GM12878 (cell line): ENCODE results near the gene MPPED1. TPM values are rescaled to one million over a fixed set of nuclear protein-coding genes. Genes with fewer than 3 reads are reported as not detected.

ENCODE experiments used
- ATAC-seq: fragments of 200-7000 bp; cut with Tn5 transposase; 3 replicates; pipeline ENCODE4 v1.9.1; 2020; ENCODE audit warnings: mild to moderate bottlenecking, moderate library complexity
- BruUV-seq: library from RNA; stranded (reverse); fragments of 400-500 nt; replicated peaks from 2 replicates; lab custom pipeline; 2021; lab: Mats Ljungman, UMichigan
- CTCF ChIA-PET: fragments of 300-600 bp; sonication (Branson Sonifier 250); formaldehyde crosslinking; extraction: SDS; loops from one replicate; lab custom pipeline; 2021; ENCODE audit warnings: inconsistent platforms; lab: Yijun Ruan, JAX
- POLR2A ChIA-PET: fragments of 350-600 bp; formaldehyde crosslinking; extraction: SDS; loops from one replicate; lab custom pipeline; 2021; ENCODE audit warnings: inconsistent platforms; lab: Charles Lee
- RAD21 ChIA-PET: fragments of 300-600 bp; sonication (Branson Sonifier 250); formaldehyde crosslinking; loops from one replicate; lab custom pipeline; 2023; ENCODE audit warnings: antibody characterized with exemption; ENCODE audit not compliant: unreplicated experiment; lab: Charles Lee
- SMC1A ChIA-PET: fragments of 300-600 bp; sonication (Branson Sonifier 250); formaldehyde crosslinking; loops from one replicate; lab custom pipeline; 2023; ENCODE audit not compliant: unreplicated experiment, uncharacterized antibody; lab: Charles Lee
- DNase-seq: peaks from one replicate; pipeline ENCODE4 v3.0.0-alpha.2; 2011; ENCODE audit warnings: low read depth, low spot score
- FAIRE-seq: peaks from 3 replicates; lab custom pipeline; 2011; peaks lifted over from hg19 to GRCh38; lab: Jason Lieb, UNC
- H2AFZ ChIP-seq: 2 replicates; pipeline ENCODE4 v1.6.0; 2011; ENCODE audit warnings: low read depth, low read length, control low read depth; ENCODE audit not compliant: control insufficient read depth
- H3K27ac ChIP-seq: 2 replicates; pipeline ENCODE4 v1.5.1; 2011; ENCODE audit warnings: control low read depth; ENCODE audit not compliant: control insufficient read depth, insufficient read depth
- H3K27me3 ChIP-seq, 2 experiments: replicated peaks in 1 of 2; 2 replicates each; pipeline versions ENCODE4 v1.6.0 to v1.6.1; 2011; ENCODE audit warnings: low read length in 1 of 2; ENCODE audit not compliant: control insufficient read depth in 2 of 2, insufficient read depth in 2 of 2
- H3K36me3 ChIP-seq, 2 experiments: 2 replicates each; pipeline ENCODE4 v1.5.1; 2011; ENCODE audit warnings: low read length in 1 of 2; ENCODE audit not compliant: control insufficient read depth in 2 of 2, insufficient read depth in 2 of 2
- H3K4me1 ChIP-seq: 2 replicates; pipeline ENCODE4 v1.6.1; 2011; ENCODE audit warnings: mild to moderate bottlenecking, low read length, moderate library complexity, mixed read lengths; ENCODE audit not compliant: control insufficient read depth, insufficient read depth
- H3K4me2 ChIP-seq: 2 replicates; pipeline ENCODE4 v1.6.0; 2011; ENCODE audit warnings: control low read depth; ENCODE audit not compliant: control insufficient read depth, insufficient read depth
- H3K4me3 ChIP-seq: fragments of 200-600 bp; sonication (generic); 2 replicates; pipeline ENCODE4 v1.5.1; 2016
- H3K79me2 ChIP-seq: 2 replicates; pipeline ENCODE4 v1.6.0; 2011; ENCODE audit warnings: low read length; ENCODE audit not compliant: control insufficient read depth, insufficient read depth
- H3K9ac ChIP-seq: 2 replicates; pipeline ENCODE4 v1.8.0; 2011; ENCODE audit warnings: low read length, control low read depth, mixed read lengths; ENCODE audit not compliant: control insufficient read depth, insufficient read depth
- H3K9me3 ChIP-seq: replicated peaks from 3 replicates; pipeline ENCODE4 v1.5.1; 2011; ENCODE audit warnings: mild to moderate bottlenecking, low read length; ENCODE audit not compliant: control insufficient read depth, insufficient read depth
- H4K20me1 ChIP-seq: 2 replicates; pipeline ENCODE4 v1.6.0; 2011; ENCODE audit not compliant: control insufficient read depth, insufficient read depth
- ATF7 ChIP-seq: fragments of 450-650 bp; IDR thresholded peaks from 2 replicates; pipeline ENCODE4 v1.6.1; 2016; ENCODE audit warnings: low read depth, mild to moderate bottlenecking
- CHD2 ChIP-seq: IDR thresholded peaks from 2 replicates; pipeline ENCODE4 v1.6.1; 2011; ENCODE audit warnings: low read depth, low read length, improper control_type of control experiment, borderline replicate concordance
- CREB1 ChIP-seq: IDR thresholded peaks from 2 replicates; pipeline ENCODE4 v1.6.1; 2012; ENCODE audit warnings: low read depth, mild to moderate bottlenecking, inconsistent platforms
- EGR1 ChIP-seq, 2 experiments: IDR thresholded peaks; 1 replicate in 1 of 2; 2 replicates in 1 of 2; pipeline ENCODE4 v1.6.1; 2011 to 2012; ENCODE audit warnings: low read depth in 2 of 2, low read length in 2 of 2, borderline replicate concordance in 1 of 2, mild to moderate bottlenecking in 1 of 2, moderate library complexity in 1 of 2
- GABPA ChIP-seq: IDR thresholded peaks from 2 replicates; pipeline ENCODE4 v1.6.1; 2014; ENCODE audit warnings: antibody characterized with exemption, low read depth, mild to moderate bottlenecking, inconsistent platforms
- MYC ChIP-seq: IDR thresholded peaks from 2 replicates; pipeline ENCODE4 v1.6.1; 2011; ENCODE audit warnings: mild to moderate bottlenecking, low read length, moderate library complexity, inconsistent platforms; ENCODE audit not compliant: insufficient read depth, insufficient replicate concordance, insufficient read length, severe bottlenecking
- NFYB ChIP-seq: IDR thresholded peaks from 2 replicates; pipeline ENCODE4 v1.6.1; 2011; ENCODE audit warnings: low read depth, mild to moderate bottlenecking, low read length, improper control_type of control experiment, moderate library complexity; ENCODE audit not compliant: insufficient read depth
- NR2F1 ChIP-seq: fragments of 450-650 bp; conservative IDR thresholded peaks from 2 replicates; pipeline ENCODE4 v1.6.1; 2017; ENCODE audit warnings: mild to moderate bottlenecking
- PAX5 ChIP-seq: IDR thresholded peaks from 2 replicates; pipeline ENCODE4 v1.6.1; 2011; ENCODE audit warnings: low read depth, low read length, borderline replicate concordance
- RB1 ChIP-seq: fragments of 450-650 bp; formaldehyde crosslinking; IDR thresholded peaks from 2 replicates; pipeline ENCODE4 v1.6.1; 2017; ENCODE audit warnings: mild to moderate bottlenecking, borderline replicate concordance
- TCF3 ChIP-seq: IDR thresholded peaks from 2 replicates; pipeline ENCODE4 v1.6.1; 2012; ENCODE audit warnings: low read depth, mild to moderate bottlenecking, low read length, borderline replicate concordance; ENCODE audit not compliant: insufficient read depth
- WRNIP1 ChIP-seq: IDR thresholded peaks from 2 replicates; pipeline ENCODE4 v1.6.1; 2011; ENCODE audit warnings: low read depth, low read length, improper control_type of control experiment, borderline replicate concordance
- ZNF24 ChIP-seq: fragments of 450-650 bp; IDR thresholded peaks from 2 replicates; pipeline ENCODE4 v1.6.1; 2017; ENCODE audit warnings: antibody characterized with exemption, mild to moderate bottlenecking
- ZNF622 ChIP-seq: fragments of 450-650 bp; IDR thresholded peaks from 2 replicates; pipeline ENCODE4 v1.6.1; 2017; ENCODE audit warnings: mild to moderate bottlenecking, inconsistent platforms
- ZSCAN29 ChIP-seq: fragments of 450-650 bp; IDR thresholded peaks from 2 replicates; pipeline ENCODE4 v1.6.1; 2017; ENCODE audit warnings: mild to moderate bottlenecking, moderate library complexity
- WGBS: methylation state at CpG from one replicate; pipeline ENCODE4 v1.1.6; 2016; ENCODE audit warnings: low lambda C conversion rate; ENCODE audit not compliant: insufficient replicate concordance, insufficient coverage; ENCODE audit errors: missing lambda C conversion rate; 5-methylcytosine and 5-hydroxymethylcytosine counted together
- in situ Hi-C: fragments of 300-500 bp; cut with MboI; formaldehyde crosslinking; loops from 9 replicates; pipeline ENCODE4 v1.14.3; 2018; ENCODE audit warnings: mixed read lengths
- intact Hi-C: fragments of 100-400 bp; cut with micrococcal nuclease; formaldehyde crosslinking; loops from one replicate; pipeline ENCODE4 v1.14.2; 2022; ENCODE audit not compliant: unreplicated experiment
- polyA plus RNA-seq, 11 experiments: library from polyadenylated mRNA; depleted of rRNA in 4 of 11; unstranded in 6 of 11; stranded (reverse) in 5 of 11; fragments of >200 nt; fragmentation: Nextera tagmentation in 4 of 11; fragmentation: Illumina TruSeq in 1 of 11; extraction: Ambion mirVana in 4 of 11; extraction: Trizol in 1 of 11; gene quantifications; 1 replicate in 1 of 11; 2 replicates in 10 of 11; pipeline versions ENCODE4 v1.2.1 to v1.2.3, GENCODE V29; 2011 to 2016; ENCODE audit warnings: inconsistent platforms in 2 of 11, missing spikeins in 2 of 11, low read depth in 1 of 11
- total RNA-seq, 4 experiments: library from RNA; depleted of rRNA in 3 of 4; stranded (reverse); fragments of >200 nt in 3 of 4; fragmentation: Illumina TruSeq in 1 of 4; extraction: Trizol in 1 of 4; gene quantifications; 2 replicates each; pipeline versions ENCODE4 v1.2.1 to v1.2.3, GENCODE V29; 2013 to 2021
- TF ChIP-seq, protein P1 (sequence below), 3 experiments: IDR thresholded peaks in 2 of 3; conservative IDR thresholded peaks in 1 of 3; 2 replicates each; pipeline ENCODE4 v1.5.1; 2011; ENCODE audit warnings: low read depth in 3 of 3, low read length in 3 of 3, mild to moderate bottlenecking in 3 of 3, control low read depth in 2 of 3, moderate library complexity in 2 of 3, inconsistent platforms in 1 of 3, mixed read lengths in 1 of 3; ENCODE audit not compliant: control insufficient read depth in 2 of 3, insufficient read depth in 1 of 3; ENCODE audit errors: extremely low read depth in 1 of 3

The MPPED1 gene
- total and polyA plus RNA-seq, 10 of the 15 experiments (the other 5 are each of a cell fraction or from before 2014, with no cell fraction given): 0.11 TPM; not detected in 9

DNA sequence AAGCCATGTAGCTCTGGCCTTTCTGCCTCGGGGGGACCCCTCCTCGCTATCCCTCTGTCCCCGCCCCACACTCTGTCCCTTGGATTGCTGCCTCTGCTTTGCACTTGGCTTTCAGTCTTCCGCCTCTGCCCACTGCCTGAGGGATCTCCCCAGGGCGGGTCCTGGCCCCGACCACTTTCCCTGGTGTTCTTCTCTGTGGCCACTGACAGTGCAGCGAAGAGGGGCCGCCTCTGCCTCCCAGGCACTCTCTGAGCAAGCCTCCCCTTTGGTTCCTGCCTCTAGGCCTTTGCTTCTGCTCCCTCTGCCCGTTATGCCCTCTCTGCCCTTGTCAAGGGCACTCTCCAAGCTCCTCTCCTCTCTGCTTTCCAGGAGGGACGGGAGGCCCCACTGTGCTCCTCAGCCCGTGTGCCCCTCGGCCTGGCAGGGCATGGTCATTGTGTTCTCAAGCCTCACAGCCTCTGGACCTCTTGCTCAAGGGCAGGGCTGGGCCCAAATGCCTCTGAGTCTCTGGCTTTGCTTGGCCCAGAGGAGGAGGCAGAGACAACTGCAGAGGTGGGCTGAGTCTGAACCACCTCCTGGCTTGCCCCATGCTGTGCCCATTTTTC lies 5.5 kb upstream of the MPPED1 start:
- Histone ChIP-seq H3K79me2 (no peaks in the 10 kb centered on the region), H2AFZ (no peak overlapping the region), H3K4me2 (no peak overlapping the region), H3K4me1 (no peaks in the 10 kb centered on the region), H3K27ac (no peak overlapping the region), H4K20me1 (no peaks in the 10 kb centered on the region), H3K36me3 (no peaks in the 10 kb centered on the region), H3K4me3 (no peak overlapping the region), H3K27me3 (peaks cover 0 to 5% of the 10 kb centered on the region in 2 experiments; a peak in 2 of 4 replicates), H3K9me3 (no peaks in the 10 kb centered on the region), H3K9ac (no peak overlapping the region)
- intact Hi-C loops: no loop called here
- in situ Hi-C loops: no loop called here
- no peak for FAIRE-seq
- ATAC-seq: no peak
- 7% methylated on average over 12 of the region's 12 CpGs for WGBS
- DNase-seq: no peak
- TF ChIP-seq, protein P1, sequence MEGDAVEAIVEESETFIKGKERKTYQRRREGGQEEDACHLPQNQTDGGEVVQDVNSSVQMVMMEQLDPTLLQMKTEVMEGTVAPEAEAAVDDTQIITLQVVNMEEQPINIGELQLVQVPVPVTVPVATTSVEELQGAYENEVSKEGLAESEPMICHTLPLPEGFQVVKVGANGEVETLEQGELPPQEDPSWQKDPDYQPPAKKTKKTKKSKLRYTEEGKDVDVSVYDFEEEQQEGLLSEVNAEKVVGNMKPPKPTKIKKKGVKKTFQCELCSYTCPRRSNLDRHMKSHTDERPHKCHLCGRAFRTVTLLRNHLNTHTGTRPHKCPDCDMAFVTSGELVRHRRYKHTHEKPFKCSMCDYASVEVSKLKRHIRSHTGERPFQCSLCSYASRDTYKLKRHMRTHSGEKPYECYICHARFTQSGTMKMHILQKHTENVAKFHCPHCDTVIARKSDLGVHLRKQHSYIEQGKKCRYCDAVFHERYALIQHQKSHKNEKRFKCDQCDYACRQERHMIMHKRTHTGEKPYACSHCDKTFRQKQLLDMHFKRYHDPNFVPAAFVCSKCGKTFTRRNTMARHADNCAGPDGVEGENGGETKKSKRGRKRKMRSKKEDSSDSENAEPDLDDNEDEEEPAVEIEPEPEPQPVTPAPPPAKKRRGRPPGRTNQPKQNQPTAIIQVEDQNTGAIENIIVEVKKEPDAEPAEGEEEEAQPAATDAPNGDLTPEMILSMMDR (IDR thresholded peaks at IDR 0.05 in 2 of 3, conservative IDR thresholded peaks at IDR 0.05 in 1 of 3; ENCODE audit: control insufficient read depth in 2 of 3, extremely low read depth in 1 of 3, insufficient read depth in 1 of 3, low read depth in 3 of 3, low read length in 3 of 3): no peak
- no peak for TF ChIP-seq PAX5
- no peak for TF ChIP-seq ZNF622
- TF ChIP-seq GABPA: no peak
- no peak for TF ChIP-seq NR2F1
- no peak for TF ChIP-seq ZSCAN29
- no peak for TF ChIP-seq WRNIP1
- TF ChIP-seq ZNF24: no peak
- TF ChIP-seq MYC: no peak
- TF ChIP-seq ATF7: no peak
- no peak for TF ChIP-seq TCF3
- no peak for TF ChIP-seq EGR1 (IDR thresholded peaks at IDR 0.05; ENCODE audit: borderline replicate concordance in 1 of 2, low read depth in 2 of 2, low read length in 2 of 2)
- TF ChIP-seq CHD2: no peak
- no peak for TF ChIP-seq NFYB
- no peak for TF ChIP-seq CREB1
- no peak for TF ChIP-seq RB1
- no TSS peak for BruUV-seq
- ChIA-PET CTCF (no interaction called here), RAD21 (no interaction called here), POLR2A (no interaction called here), SMC1A (no interaction called here)
